GM10847 (cell line): ENCODE measurements around the gene KRTAP9-3.
"Not testable (repeated sequence)": the region's sequence is repeated elsewhere in the genome, so short reads cannot be mapped to it uniquely, and the experiment has no call there.

Experiments used
- POLR2A ChIP-seq: IDR thresholded peaks from 2 replicates; pipeline ENCODE4 v1.6.1; 2011; ENCODE audit not compliant: insufficient read length; ENCODE audit errors: extremely low read depth

The KRTAP9-3 gene

DNA sequence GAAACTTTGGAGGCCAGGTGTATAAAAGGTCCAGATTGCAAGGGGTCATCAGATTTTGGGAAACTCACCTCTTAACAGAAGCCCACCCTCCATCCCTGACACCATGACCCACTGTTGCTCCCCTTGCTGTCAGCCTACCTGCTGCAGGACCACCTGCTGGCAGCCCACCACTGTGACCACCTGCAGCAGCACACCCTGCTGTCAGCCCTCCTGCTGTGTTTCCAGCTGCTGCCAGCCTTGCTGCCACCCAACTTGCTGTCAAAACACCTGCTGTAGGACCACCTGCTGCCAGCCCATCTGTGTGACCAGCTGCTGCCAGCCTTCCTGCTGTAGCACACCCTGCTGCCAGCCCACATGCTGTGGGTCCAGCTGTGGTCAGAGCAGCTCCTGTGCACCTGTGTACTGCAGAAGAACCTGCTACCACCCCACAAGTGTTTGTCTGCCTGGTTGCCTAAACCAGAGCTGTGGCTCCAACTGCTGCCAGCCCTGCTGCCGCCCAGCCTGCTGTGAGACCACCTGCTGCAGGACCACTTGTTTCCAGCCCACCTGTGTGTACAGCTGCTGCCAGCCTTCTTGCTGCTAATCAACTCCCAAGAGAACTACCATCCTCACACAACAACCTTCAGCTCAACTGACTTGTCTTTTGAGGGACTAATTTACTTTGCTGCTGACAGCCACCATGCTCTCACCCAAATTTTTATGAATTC is at the start of gene KRTAP9-3:
Gene KRTAP9-3 (plus strand): TSS at position 51 of the 707 bp plus-strand sequence. CDS start 53 bp downstream, at position 104.
- TF ChIP-seq POLR2A = not testable (repeated sequence)

DNA sequence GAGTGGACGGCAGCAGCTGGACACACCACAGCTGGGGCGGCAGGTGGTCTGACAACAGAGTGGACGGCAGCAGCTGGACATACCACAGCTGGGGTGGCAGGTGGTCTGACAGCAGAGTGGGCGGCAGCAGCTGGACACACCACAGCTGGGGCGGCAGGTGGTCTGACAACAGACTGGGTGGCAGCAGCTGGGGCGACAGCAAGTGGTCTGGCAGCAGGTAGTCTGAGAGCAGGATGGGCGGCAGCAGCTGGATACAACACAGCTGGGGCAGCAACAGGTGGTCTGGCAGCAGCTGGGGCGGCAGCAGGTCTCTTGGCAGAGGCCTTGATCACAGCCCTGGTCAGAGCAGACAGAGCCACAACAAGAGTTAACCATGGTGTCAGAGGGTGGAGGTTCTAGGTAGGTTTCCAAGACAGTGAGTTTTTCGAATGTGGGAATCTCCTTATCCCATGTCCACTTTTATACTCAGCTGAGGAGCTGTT is 47.7 kb upstream of the KRTAP9-3 start, which contains the start of gene KRTAP4-1:
Gene KRTAP4-1 (minus strand): TSS at position 432 of the 482 bp plus-strand sequence. CDS start 57 bp downstream, at position 375.
- TF ChIP-seq POLR2A = no peak

GRCh38 chr17:41185001-41185400 is 47.2 kb upstream of the KRTAP9-3 start:
- no peak for TF ChIP-seq POLR2A

- TF ChIP-seq POLR2A = no peak
Observed at GRCh38 chr17:41186872-41187271, 45.4 kb upstream of the KRTAP9-3 start.

GRCh38 chr17:41189837-41190318 is 42.4 kb upstream of the KRTAP9-3 start, which contains the start of gene KRTAP9-1:
TSS of gene KRTAP9-1 (plus strand) at chr17:41189887. CDS start at chr17:41189887, 0 bp downstream.
- not testable (repeated sequence) for TF ChIP-seq POLR2A

- TF ChIP-seq POLR2A = no peak
Observed at GRCh38 chr17:41190328-41190727, 41.9 kb upstream of the KRTAP9-3 start.

DNA sequence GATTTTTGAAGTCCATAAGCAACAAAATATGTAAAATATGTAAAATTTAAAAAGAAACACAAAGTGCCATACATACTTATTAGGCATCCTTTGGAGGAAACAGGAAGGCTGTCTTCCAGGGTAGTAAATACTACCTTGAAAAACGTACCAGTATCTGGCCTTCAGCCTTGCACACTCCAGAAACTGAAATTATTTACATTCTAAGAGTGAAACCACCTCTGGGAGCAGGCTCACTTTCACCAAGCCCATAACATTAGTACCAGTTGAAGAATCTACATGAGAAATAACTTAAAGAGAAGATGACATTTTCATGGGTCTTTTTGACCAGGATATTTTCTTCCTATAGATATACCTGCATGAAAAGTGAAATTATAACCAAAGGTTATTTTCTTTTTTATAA is 36.2 kb upstream of the KRTAP9-3 start:
- no peak for TF ChIP-seq POLR2A

- TF ChIP-seq POLR2A = no peak
Observed at GRCh38 chr17:41199421-41200078, 32.7 kb upstream of the KRTAP9-3 start.

- TF ChIP-seq POLR2A = no peak
Observed at GRCh38 chr17:41211845-41212466, 20.3 kb upstream of the KRTAP9-3 start.

GRCh38 chr17:41212524-41213169 is 19.6 kb upstream of the KRTAP9-3 start:
- TF ChIP-seq POLR2A = no peak

GRCh38 chr17:41215681-41216080 is 16.6 kb upstream of the KRTAP9-3 start:
- no peak for TF ChIP-seq POLR2A

- no peak for TF ChIP-seq POLR2A
Observed at GRCh38 chr17:41223821-41224220, 8.4 kb upstream of the KRTAP9-3 start.

- TF ChIP-seq POLR2A = no peak
Observed at GRCh38 chr17:41226051-41226450, 6.2 kb upstream of the KRTAP9-3 start.

DNA sequence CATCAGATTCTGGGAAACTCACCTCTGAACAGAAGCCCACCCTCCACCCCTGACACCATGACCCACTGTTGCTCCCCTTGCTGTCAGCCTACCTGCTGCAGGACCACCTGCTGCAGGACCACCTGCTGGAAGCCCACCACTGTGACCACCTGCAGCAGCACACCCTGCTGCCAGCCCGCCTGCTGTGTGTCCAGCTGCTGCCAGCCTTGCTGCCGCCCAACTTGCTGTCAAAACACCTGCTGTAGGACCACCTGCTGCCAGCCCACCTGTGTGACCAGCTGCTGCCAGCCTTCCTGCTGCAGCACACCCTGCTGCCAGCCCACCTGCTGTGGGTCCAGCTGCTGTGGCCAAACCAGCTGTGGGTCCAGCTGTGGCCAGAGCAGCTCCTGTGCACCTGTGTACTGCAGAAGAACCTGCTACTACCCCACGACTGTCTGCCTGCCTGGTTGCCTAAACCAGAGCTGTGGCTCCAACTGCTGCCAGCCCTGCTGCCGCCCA is 5.6 kb upstream of the KRTAP9-3 start, which contains the start of gene KRTAP9-2:
Gene KRTAP9-2 (plus strand): TSS at position 51 of the 498 bp plus-strand sequence. CDS start 7 bp downstream, at position 58.
- not testable (repeated sequence) for TF ChIP-seq POLR2A

- TF ChIP-seq POLR2A = no peak
Observed at GRCh38 chr17:41230094-41230493, 2.2 kb upstream of the KRTAP9-3 start.
